GM21529 (cell line): ENCODE data around the gene PXN.

Experiments used
- ATAC-seq: cut with Tn5 transposase; IDR thresholded peaks from one replicate; pipeline ENCODE4 v1.9.1; 2021; ENCODE audit not compliant: unreplicated experiment

Gene PXN

DNA sequence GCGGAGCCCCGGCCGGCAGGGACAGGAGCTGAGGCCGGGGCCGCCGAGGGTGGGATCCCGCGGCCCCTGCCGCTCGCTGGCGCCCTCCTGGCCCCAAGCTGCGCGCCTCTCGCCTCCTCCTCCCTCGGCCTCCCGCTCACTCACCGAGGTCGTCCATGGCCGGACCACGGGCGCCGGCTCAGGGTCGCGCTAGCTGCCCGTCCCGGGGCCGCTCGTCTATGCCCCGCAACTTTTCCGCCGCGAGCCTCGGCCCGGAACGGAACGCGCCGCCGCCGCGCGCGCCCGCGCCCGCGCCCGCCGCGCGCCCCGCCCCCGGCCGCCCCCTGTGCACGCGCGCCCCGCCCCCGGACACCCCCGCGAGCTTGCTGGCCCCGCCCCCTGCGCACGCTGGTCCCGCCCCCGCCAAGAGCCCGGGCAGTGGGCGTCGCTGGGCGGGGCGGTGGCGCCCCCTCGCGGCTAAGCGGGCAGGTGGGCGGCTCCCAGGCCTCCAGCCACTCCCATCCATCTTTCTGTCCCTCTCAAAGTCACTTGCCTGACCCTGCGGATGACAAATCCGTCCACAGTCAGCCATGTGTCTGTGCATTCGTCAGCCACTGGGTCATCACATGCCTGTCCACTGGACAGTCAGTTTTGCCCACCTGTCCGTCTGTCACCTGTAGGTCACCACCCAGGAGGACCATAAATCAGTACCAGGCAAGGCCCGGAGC, at the start of gene PXN:
Gene PXN, minus strand, starts transcription at position 258 of the 707 bp plus-strand sequence. Its CDS starts 101 bp downstream, at position 157.
- ATAC-seq, result peak; percentile 77

DNA sequence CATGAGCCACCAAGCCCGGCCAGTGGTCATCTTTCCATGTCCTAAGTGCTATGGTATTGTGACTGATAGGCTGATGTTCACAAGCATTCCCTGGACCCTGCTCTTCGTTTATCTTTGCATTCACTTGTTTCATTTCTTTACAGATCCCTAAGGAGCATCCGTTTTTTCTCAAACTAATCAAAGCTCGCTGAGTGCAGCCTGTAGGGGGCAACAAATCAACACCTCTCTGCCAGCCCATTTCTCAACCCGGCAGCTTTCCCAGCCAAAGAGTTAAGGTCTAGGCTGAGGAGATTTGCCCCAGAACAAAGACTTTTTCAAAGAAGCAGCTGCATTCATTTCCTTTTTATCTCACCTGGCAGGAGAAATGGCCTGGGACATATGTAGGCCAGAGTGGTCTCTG, 48.7 kb upstream of the PXN start:
- ATAC-seq, result no peak

DNA sequence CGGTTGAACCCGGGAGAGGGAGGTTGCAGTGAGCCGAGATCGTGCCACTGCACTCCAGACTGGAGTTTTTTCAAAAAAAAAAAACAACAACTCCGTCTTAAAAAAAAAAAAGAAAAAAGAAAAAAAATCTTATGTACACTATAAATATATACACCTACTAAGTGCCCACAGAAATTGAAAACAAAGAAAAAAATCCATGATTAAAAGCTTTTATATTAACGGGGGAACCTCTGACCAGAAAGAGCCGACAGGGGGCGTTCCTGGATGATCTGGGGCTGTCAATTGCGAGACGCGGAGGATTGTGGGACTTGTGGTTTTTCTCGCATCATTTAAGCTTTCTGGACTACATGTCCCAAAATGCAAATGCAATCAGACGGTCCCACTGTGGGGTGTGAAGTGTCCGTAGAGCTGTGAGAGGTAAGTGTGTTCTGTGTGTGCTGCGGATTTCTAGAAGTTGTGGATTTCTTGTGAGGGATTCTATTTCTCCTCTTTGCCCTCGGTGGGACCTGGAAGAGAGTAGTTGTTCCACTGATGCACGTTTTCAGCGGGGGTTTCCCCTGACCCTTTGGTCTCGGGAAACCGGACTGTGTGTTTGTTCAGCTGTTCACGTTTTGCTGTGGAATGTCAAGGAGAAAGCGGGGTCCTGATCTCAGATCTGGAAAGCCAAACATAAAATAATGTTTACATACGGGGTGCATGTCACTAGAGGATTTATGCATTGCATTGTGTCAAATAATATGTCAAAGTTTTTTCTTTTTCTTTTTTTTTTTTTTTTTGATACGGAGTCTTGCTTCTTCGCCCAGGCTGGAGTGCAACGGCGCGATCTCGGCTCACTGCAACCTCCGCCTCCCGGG, 36.7 kb upstream of the PXN start, which contains the start of gene SIRT4:
Gene SIRT4, plus strand, starts transcription at position 360 of the 854 bp plus-strand sequence. CDS start 1,241 bp downstream, outside the sequence.
- peak; percentile 98 for ATAC-seq

DNA sequence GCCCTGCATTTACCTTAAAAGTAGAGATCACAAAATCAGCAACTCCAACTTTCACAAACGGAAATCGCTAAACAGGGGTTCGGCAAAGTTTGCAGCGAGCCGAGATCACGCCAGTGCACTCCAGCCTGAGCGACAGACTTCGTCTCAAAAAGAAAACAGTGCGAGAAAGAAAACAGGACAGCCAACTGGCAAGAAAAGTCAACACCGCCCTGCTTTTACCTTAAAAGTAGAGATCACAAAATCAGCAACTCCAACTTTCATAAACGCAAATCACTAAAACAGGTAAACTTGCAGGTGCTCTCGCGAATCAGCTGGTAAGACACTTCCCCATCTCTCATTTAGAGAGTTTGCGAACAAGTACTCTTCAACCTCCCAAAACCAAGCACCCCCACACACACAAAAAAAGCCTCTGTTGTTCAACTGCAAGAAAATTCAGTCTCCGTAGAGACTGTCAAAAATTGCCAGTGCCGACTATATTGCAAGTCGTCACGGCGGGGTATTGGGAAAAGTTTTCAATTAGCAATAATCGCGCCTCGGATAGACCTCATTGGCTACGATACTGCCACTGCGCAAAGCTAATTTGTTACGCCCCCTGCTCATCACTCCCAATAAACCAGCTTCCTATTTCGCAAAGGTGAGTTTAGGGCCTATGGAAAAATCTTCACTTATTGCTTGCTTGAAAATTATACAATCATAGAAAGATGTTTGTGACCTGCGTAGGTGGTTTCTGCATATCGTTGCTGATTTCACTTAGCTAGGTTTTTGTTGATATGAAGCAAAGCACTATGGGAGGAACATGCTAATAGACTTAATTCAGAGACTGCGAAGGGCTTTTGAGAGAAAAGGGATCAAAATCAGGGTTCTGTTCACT, 27.4 kb upstream of the PXN start, which contains the start of gene RNU4-1:
Gene RNU4-1, minus strand, starts transcription at position 577 of the 871 bp plus-strand sequence.
- peak; percentile 54 for ATAC-seq

DNA sequence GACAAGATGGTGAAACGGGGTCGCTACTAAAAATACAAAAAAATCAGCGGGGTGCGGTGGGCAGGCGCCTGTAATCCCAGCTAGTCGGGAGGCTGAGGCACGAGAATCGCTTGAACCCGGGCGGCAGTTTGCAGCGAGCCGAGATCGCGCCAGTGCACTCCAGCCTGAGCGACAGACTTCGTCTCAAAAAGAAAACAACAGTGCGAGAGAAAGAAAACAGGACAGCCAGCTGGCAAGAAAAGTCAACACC, 26.8 kb upstream of the PXN start:
- ATAC-seq, result peak; percentile 1

DNA sequence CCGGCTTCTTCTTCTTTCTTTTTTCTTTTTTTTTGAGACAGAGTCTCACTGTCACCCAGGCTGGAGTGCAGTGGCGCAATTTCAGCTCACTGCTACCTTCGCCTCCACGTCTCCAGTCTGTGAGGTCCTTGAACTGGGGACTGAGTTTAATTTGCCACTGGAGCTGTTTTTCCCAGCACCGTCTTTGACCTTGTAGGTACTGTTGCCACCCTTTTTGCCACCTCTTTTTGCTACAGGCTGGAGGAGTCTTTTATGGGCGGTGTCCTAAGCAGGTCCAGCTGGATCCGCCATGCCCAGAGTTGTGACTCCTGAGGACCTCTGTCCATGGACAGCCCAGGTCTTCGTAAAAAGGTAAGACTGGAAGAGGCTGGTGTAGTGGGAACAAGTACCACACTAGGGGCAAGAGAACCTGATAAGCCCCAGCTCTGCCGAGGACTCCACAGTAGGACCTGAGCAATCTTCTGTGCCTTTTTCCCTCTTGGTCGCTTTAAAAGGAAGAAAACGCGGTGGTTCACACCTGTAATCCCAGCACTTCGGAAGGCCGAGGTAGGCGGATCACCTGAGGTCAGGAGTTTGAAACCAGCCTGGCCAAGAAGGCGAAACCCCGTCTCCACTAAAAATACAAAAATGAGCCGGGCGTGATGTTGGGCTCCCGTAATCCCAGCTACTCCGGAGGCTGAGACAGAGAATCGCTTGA, 25.2 kb upstream of the PXN start:
- no peak for ATAC-seq

DNA sequence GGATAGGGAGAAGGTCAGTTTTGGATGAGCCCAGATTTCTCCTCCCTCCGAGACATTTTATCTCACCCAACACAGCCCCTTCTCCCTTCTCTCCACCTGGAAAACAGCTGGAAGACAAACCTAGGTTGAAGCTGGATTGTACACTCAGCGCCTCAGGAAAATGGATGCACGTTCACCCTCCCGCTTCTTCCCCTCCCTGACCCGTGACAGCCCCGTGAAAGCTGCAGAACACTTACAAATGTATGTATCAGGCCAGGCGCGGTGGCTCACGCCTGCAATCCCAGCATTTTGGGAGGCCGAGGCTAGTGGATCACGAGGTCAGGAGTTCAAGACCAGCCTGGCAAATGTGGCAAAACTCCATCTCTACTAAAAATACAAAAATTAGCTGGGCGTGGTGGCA, 22.0 kb upstream of the PXN start:
- ATAC-seq, result no peak

DNA sequence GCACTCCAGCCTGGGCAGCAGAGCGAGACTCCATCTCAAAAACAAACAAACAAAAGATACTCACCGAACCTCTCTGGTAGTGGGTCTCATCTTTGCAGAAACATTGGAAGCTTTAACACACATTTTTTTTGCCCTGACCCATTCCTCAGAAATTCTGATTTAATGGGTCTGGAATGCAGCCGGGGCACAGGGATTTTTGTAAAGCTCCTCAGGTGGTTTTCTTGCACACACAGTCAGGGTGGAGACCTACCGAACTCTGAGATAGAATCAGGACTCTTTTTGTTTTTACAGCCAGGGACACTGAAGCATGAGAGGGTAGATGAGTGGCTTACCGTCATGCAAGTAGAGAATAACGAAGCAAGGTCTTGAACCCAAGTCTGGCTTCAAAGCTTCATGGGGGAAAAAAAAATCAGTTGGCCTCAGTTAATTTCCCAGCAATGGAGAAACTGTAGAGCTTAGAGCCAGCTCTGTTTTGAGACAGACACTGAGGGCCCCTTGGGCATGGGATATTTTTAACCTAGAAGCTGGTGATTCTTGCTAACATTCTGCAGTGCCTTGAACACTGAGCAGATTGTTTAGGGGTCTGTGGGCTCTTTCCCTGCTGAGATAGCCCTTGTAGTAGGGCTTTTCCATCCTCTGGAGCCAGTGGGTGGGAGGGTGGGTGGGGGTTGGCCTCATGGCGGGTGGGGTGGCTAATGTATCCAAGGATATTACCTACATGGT, 21.4 kb upstream of the PXN start:
- ATAC-seq, result no peak

DNA sequence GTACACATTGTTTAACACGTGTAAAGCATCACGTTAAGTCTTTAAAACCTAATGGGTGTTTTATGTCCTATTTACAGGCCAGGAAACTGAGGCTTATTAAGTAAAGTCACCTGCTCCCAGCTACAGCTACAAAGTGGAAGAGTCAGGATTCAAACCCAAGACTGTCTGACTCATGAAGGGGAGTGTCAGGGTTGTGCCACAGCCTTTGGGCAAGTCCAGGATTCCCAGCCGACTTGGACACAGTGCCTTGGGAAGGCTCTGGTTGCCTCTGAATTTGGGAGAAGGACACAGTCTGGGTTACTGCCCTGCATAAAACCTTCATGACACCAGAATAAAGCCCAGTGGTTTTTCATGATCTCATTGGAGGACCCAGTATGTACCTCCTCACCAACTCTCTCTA, 18.9 kb upstream of the PXN start:
- no peak for ATAC-seq

DNA sequence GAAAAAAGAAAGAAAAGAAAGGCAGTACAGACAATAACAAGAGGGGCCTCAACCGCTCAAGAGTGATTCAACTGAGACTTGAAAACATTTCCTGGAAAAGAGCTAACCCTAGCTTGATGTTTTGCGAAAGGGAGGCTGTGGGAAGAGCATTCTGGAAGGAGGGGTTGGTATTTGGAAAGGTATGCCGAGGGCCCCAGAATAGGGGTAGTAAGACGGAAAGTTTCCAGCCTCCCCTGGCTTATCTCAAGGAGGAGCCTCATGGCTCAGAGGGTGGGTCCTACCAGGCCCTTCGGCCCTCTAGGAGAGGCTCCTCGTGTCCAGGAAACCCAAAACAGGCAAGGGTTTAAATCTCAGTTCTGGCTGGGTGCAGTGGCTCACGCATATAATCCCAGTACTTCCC, 17.8 kb upstream of the PXN start:
- ATAC-seq, result no peak

DNA sequence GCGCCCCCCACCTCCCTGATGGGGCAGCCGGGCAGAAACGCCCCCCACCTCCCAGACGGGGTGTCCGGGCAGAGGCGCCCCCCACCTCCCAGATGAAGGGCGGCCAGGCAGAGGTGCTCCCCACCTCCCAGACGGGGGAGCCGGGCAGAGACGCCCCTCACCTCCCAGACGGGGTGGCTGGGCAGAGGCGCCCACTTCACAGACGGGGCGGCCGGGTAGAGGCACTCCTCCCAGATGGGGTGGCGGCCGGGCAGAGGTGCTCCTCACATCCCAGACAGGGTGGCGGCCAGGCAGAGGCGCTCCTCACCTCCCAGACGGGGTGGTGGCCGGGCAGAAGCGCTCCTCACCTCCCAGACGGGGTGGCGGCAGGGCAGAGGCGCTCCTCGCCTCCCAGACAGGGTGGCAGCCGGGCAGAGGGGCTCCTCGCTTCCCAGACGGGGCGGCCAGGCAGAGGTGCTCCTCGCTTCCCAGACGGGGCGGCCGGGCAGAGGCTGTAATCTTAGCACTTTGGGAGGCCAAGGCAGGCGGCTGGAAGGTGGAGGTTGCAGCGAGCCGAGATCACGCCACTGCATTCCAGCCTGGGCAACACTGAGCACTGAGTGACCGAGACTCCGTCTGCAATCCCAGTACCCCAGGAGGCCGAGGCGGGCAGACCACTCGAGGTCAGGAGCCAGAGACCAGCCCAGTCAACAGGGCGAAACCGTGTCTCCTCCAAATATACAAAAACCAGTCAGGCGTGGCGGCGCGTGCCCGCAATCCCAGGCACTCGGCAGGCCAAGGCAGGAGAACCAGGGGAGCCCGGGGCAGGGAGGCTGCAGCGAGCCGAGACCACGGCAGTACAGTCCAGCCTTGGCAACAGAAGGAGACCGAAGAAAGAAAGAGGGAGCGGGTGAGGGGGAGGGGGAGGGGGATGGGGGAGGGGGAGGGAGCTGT, 12.9 kb upstream of the PXN start:
- no peak for ATAC-seq

DNA sequence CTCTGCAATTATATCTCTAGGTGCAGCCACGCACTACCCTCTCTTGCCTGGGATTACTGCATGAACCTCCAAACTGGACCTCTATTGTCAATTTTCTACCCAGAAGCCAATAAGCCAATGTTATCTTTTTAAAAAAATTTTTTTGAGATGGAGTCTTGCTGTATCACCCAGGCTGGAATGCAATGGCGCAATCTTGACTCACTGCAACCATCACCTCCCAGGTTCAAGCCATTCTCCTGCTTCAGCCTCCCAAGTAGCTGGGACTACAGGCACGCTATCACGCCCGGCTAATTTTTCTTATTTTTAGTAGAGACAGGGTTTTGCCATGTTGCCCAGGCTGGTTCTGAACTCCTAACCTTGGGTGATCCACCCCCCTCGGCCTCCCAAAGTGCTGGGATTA, 11.2 kb upstream of the PXN start:
- no peak for ATAC-seq

DNA sequence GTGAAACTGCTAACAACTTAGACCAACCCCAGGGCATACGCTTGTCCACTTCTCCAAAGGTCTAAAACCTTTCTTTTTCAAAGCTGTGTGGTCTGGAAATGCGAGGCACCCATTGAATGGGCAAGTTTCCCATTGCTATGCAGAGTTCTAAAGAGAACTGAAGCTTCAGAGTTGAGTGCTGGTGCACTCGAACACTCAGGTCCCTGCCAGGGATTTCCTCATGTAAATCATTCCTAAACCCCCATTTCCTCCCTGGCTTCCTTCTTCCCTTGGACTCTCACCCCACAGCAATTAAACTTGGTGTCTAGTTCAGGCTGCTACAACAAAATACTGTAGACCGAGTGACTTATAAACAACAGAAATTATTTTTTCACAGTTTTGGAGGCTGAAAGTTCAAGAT, 2.2 kb upstream of the PXN start:
- ATAC-seq, result no peak

DNA sequence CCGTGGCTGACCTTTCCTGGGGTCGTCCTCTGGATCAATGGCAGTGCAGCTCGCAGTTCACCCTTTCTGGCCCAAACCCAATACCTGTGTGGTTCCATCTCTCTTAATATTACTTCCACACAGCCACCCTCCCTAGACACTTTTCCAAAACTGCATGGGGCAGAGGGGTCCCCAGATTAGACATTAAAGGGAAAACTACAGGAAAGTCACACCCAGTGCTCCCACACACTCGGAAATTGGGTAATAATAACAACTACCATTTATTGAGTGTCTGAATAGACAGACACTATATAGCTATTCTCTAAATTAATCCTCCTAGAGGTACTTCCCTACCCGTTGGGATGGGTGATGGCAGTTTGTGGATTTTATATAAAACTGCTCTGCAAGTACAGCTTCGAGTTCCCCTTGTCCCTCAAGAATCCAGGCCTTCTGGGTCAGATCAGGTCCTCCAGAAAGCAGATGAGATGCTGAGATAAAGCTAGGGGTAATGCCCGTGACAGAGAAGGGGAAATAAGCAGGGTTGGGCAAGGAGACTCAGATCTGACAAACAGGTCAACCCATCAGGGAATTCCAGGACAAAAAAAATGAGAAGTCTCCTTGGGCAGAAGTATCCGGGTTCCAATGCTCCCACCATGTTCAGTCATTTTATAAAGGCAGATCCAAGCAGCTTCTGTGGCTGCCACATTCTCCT, 795 bp upstream of the PXN start:
- ATAC-seq, result no peak

DNA sequence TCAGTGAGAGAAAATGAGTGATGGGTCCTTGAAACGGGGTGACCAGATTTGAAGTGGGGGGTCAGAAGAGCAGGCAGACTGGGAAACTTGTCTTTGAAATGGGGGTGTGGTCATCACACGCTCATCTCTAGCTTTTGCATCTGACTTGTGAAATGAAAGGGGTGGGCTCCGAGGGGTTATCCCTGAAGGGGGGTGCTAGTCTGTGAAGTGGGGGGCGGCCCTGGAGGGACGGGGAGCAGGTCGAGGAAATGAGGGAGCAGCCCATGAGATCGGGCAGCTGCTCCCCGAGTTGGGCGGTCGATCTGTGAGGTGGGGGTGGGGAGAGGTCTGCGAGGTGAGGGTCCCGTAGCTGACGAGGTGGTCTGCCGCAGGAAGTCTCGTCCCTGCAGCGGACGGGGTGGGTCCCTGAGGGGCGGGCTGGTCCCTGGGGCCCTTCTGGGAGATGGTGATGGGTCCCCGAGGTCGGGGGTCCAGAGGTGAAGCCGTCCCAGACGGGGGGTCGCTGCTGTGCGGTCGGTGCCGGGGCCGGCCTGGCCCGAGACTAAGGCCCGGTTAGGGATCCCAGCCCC, 542 bp downstream of the PXN start:
- ATAC-seq, result no peak

DNA sequence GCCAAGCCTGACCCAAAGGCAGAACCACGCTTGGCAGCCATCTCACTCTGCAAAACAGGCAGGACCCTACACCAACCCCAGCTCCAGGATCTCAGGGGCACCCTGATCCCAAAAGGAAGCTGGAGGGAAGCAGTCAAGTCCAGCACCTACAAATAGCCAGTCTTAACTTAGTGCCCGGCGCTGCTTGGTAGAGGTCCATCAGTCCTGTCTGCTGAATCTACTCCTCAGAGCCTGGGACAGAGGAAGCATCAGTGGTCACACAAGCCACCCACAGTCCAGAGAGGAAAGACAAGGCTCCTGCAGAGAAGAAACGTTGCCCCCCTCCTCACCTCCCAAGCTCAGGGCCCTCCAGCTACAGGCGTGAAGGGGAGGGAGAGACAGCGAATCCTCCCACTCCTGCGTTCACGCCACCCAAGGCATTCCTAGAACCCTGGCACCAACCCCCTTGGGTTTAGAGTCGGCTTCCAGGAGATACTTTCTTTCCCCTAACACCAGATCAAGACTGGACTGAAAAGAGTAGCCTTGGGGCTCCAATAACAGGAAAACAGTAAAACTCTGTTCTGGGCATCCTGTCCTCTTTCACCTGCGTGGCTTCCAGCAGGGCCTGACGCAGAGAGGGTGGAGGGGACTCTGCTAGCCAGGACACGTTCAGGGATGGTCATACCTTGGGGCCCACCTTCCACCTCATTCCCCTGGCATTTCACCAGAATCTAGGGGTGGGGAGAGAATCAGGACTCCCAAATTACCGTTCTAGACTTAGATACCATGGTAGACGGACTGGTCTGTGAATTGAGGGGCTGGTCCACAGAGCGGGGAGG, 1.2 kb downstream of the PXN start:
- ATAC-seq, result no peak

DNA sequence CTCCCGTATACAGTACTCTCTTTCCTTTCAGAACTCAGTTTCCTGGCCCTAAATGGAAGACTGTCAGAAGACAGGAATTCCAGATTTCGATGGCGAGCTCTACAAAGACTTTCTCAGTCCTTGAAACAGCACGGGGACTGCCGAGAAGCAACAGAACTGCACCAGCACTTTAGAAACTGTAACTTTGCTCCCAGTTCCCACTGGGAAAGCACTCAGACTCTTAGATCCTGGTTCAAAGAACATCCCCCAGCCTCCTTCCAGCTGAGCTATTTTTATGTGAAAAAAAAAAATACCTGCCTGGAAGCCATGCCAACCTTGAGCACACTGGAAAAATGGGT, 1.8 kb downstream of the PXN start:
- ATAC-seq, result no peak
